ENCODE data around the gene AKAP13.

The AKAP13 gene

DNA sequence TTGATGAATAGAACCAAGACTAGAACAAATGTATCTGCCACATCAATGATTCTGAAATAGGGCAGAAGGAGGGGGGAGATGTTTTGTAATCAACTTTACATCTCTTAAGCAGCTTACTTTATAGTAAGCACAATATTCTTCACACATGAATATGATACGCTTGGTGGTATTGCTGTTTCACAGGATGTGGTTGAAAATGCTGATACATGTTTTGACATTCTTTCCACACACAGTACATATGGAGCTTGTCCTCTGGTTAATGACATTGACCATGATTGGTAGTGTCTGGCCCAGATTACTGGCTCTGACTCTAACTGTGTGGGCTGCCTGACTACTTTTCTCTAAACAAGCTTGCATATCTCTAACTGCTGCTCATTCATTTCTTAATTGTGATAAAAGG lies 245.5 kb downstream of the AKAP13 start:
- FAIRE-seq: no peak
- no peak for DNase-seq (ENCODE audit: insufficient read length, low spot score)
- TF ChIP-seq, protein P1, sequence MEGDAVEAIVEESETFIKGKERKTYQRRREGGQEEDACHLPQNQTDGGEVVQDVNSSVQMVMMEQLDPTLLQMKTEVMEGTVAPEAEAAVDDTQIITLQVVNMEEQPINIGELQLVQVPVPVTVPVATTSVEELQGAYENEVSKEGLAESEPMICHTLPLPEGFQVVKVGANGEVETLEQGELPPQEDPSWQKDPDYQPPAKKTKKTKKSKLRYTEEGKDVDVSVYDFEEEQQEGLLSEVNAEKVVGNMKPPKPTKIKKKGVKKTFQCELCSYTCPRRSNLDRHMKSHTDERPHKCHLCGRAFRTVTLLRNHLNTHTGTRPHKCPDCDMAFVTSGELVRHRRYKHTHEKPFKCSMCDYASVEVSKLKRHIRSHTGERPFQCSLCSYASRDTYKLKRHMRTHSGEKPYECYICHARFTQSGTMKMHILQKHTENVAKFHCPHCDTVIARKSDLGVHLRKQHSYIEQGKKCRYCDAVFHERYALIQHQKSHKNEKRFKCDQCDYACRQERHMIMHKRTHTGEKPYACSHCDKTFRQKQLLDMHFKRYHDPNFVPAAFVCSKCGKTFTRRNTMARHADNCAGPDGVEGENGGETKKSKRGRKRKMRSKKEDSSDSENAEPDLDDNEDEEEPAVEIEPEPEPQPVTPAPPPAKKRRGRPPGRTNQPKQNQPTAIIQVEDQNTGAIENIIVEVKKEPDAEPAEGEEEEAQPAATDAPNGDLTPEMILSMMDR (IDR thresholded peaks at IDR 0.05; ENCODE audit: insufficient read depth, missing control alignments): no peak

DNA sequence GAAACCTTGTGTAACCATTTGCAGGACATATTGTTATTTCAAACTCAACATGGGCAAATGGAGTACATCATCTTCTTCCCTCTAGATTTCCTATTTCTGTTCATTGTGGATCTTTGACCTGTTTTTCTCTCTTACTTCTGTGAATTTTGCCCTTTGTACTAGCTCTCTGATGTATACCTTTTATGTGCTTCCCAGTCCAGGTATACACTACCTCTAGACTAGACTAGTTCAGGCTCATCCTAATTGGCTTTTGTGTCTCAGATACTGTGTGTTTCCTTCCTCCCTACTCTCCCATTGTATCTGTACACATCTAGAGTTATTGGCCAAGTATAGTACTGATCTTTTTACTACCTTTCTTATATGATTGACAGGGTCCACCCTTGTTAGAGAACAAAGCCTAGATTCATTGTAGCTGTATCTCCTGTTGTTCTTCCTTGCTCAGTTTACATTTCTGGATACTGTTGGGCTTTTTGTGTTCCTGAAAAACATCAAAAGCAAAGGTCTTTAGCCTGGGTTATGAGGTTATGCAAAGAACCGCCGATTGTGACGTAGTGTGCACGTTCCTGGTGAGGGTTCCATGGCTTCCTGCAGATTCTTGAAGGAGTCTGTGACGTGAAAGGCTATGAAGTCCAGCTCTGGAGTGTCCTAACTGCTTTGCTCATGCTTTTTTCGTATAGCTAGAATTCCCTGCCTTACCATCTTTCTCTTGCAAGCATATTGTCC lies 247.0 kb downstream of the AKAP13 start:
- DNase-seq (ENCODE audit: insufficient read length, low spot score): no peak
- no peak for FAIRE-seq
- TF ChIP-seq, protein P1 (IDR thresholded peaks at IDR 0.05; ENCODE audit: insufficient read depth, missing control alignments): no peak

DNA sequence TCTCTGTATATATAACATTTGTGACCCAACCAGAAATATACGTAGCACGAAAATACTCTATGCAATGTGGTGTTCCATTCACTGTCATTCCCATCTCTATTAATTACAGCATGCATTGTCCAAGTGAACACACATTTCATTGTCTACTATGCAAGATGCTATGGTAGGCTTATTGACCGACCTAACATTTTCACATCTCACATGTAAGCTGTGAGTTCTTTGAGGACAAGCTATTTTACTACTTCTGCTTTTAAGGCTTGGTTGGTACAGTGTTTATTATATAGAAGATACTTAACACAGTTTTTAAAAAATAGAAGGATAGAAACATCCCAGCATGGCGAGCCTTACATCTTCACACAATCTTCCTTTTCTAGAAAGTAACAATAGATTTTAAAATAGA lies 249.9 kb downstream of the AKAP13 start:
- TF ChIP-seq, protein P1 (IDR thresholded peaks at IDR 0.05; ENCODE audit: insufficient read depth, missing control alignments): no peak
- no peak for FAIRE-seq
- no peak for DNase-seq (ENCODE audit: insufficient read length, low spot score)

DNA sequence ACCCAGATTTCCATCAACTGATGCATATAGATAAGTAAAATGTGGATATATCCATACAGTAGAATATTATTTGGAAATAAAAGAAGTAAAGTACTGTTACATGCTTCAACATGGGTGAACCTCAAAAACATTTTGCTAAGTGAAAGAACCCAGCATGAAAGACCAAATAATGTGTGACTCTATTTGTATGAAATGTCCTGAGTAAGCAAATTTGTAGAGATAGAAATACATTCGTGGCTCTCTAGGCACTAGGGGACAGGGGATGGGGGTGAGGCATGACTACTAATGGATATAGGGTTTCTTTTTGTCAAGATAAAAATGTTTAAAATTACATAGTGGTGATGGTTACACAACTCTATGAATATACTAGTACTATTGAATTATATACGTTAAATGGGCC lies 250.6 kb downstream of the AKAP13 start:
- no peak for FAIRE-seq
- TF ChIP-seq, protein P1 (IDR thresholded peaks at IDR 0.05; ENCODE audit: insufficient read depth, missing control alignments): no peak
- no peak for DNase-seq (ENCODE audit: insufficient read length, low spot score)

DNA sequence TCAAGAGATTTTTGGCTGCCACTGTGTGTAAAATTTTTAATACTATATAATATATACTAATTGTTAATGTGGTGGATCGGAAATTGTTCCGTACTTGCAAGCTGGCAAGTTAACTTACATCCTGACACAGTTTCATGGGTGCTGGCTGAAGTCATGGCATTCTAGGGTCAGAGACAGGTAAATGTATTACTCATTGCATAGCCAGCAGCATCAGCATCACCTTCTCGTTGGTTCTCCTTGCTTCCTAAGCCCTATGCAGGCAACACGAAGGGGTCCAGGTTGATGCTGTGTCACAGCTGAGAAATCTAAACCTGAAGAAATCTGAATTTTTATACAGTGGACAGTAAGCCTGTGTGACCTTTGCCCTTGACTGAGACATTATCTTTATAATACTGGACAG lies 251.6 kb downstream of the AKAP13 start:
- FAIRE-seq: no peak
- DNase-seq (ENCODE audit: insufficient read length, low spot score): no peak
- TF ChIP-seq, protein P1 (IDR thresholded peaks at IDR 0.05; ENCODE audit: insufficient read depth, missing control alignments): no peak

DNA sequence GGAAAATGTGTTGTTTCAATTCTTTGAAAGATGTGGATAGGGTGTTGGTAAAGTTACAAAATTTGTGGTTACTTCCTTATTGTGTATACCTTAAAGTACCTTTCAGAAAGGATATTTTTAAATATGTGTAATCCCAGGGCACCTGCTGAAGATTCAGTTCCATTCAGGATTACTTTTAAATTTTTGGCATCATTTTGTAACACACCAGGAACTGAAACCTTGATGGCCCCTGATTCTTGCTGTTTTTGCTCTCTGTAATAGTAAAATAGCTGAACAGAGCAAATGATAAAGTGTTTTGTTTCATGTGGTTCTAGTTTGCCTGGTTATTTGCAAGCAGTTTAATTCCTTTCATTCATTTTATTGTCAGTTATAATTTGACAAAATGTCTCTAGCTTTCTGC lies 253.5 kb downstream of the AKAP13 start:
- TF ChIP-seq, protein P1 (IDR thresholded peaks at IDR 0.05; ENCODE audit: insufficient read depth, missing control alignments): no peak
- DNase-seq (ENCODE audit: insufficient read length, low spot score) (no peak), FAIRE-seq (no peak)

DNA sequence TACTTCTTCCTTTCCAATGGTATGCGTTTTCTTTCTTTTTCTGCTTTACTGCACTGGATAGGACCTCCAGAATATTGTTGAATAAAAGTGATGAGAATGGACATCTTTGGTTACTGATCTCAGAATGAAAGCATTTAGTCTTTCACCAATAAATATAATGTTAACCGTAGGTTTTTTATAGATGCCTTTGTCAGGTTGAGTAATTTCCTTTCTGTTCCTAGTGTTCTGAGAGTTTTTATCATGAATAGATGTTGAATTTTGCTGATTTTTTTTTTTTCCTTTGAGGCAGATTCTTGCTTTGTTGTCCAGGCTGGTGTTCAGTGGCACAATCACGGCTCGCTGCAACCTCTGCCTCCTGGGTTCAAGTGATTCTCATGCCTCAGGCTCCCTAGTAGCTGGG lies 255.9 kb downstream of the AKAP13 start:
- DNase-seq (ENCODE audit: insufficient read length, low spot score) (no peak), FAIRE-seq (no peak)
- TF ChIP-seq, protein P1 (IDR thresholded peaks at IDR 0.05; ENCODE audit: insufficient read depth, missing control alignments): no peak

All from D721Med (cell line).